SK-N-MC (cell line): ENCODE results near the gene EMX2.

Experiments
- EZH2 ChIP-seq: fragments of 200-600 bp; sonication (generic); IDR thresholded peaks from one replicate; pipeline ENCODE4 v1.6.1; 2017; ENCODE audit warnings: antibody characterized with exemption
- FOXP2 ChIP-seq: optimal IDR thresholded peaks from 2 replicates; pipeline ENCODE3; 2011; ENCODE audit warnings: mild to moderate bottlenecking, moderate library complexity; ENCODE audit not compliant: insufficient read depth; ENCODE audit errors: extremely low read length, control extremely low read depth
- POLR2AphosphoS5 ChIP-seq: IDR thresholded peaks from 2 replicates; pipeline ENCODE4 v1.6.1; 2012; ENCODE audit warnings: mild to moderate bottlenecking, low read depth, low read length, borderline replicate concordance

DNA sequence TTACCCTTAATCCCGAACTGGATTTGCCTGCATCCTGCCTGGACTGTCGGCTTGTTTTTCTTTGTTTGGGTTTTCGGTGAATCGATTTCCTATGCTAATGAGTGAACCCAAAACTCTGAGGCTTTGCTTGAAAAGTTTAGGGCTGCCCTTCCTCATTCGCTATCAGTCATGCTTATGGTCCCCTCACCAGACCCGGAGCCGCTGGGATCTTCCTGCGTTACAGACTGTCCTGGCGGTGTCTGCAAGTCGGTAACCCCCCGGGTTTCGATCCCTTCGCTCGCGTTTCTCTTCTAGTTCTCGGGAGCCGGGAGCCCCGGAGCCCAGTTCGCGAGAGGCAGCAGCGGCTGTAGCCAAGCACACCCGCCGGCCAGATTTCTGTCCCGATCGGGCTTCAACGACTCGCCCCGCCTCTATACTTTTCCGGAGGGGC lies 2.2 kb downstream of the EMX2 start:
- TF ChIP-seq EZH2 = no peak
- TF ChIP-seq FOXP2 = no peak
- no peak for TF ChIP-seq POLR2AphosphoS5
